ENCODE measurements around the gene UFD1. TPM values are rescaled to one million over a fixed set of nuclear protein-coding genes. Genes with fewer than 3 reads are reported as not detected.
A peak's percentile ranks its signal among the peaks of the same experiment; 100 is the strongest.

The UFD1 gene
- total and polyA plus RNA-seq, 9 of the 15 experiments (the other 6 are each of a cell fraction or from before 2014, with no cell fraction given): 238 to 645 (median 363) TPM

- ChIA-PET POLR2A (interaction anchor here (0.6 to 13.6 kb wide), 9 partner anchors 7 to 66 kb away, joined by 3 to 148 read pairs (median 11); partner anchors contain the start of genes C22orf39, CDC45 and UFD1), CTCF (ENCODE audit: low intra/inter-chr PET ratio) (no interaction called here)
- Histone ChIP-seq H3K9ac (ENCODE audit: insufficient read depth in 1 of 2, low read depth in 2 of 2, low read length in 2 of 2) (peak overlapping the region in 1 of 2 experiments; percentile 29; a peak in 2 of 4 replicates), H3K27ac (ENCODE audit: extremely low read depth, low read depth, low read length) (no peak overlapping the region), H3K9me1 (ENCODE audit: control insufficient read depth, insufficient read depth, low read length) (peaks cover 9% of the 10 kb centered on the region), H3K79me2 (ENCODE audit: control insufficient read depth, insufficient read depth, low read length) (no peaks in the 10 kb centered on the region), H4K20me1 (replicated peaks; ENCODE audit: control insufficient read depth, insufficient read depth, low read length) (peaks cover 12% of the 10 kb centered on the region), H3K36me3 (ENCODE audit: control insufficient read depth, insufficient read depth, low read length) (peaks cover 100% of the 10 kb centered on the region), H3K4me3 (no peak overlapping the region), H3K27me3 (ENCODE audit: control insufficient read depth in 2 of 2, insufficient read depth in 2 of 2, low read length in 2 of 2) (no peaks in the 10 kb centered on the region), H3K4me1 (replicated peaks in 1 of 2; ENCODE audit: control insufficient read depth in 2 of 2, insufficient read depth in 2 of 2, low read length in 2 of 2) (no peaks in the 10 kb centered on the region), H3K9me3 (replicated peaks; ENCODE audit: control insufficient read depth, insufficient read depth, low read depth, low read length) (no peaks in the 10 kb centered on the region), H3K4me2 (ENCODE audit: insufficient read depth, low read length) (no peak overlapping the region), H2AFZ (ENCODE audit: low read depth, low read length) (no peak overlapping the region)
- no peak for ATAC-seq
- in situ Hi-C loops (cut with MboI): no loop called here
- no peak for DNase-seq (ENCODE audit: extremely low read depth in 1 of 4, low spot score in 3 of 4)
- WGBS (ENCODE audit: insufficient coverage, low coverage, missing lambda C conversion rate): 92% methylated on average over 14 of the region's 14 CpGs
- TSS peak; percentile 1 for BruUV-seq (replicated peaks)
- intact Hi-C loops (cut with micrococcal nuclease): no loop called here
- no peak for FAIRE-seq
- TF ChIP-seq ZNF311 (CRISPR knock-in tag; IDR thresholded peaks at IDR 0.05) (no peak), POLR2AphosphoS5 (IDR thresholded peaks at IDR 0.05; ENCODE audit: control insufficient read depth, insufficient read depth, low read depth, low read length) (no peak), BRF1 (IDR thresholded peaks at IDR 0.05; ENCODE audit: borderline replicate concordance, extremely low read depth, insufficient read length) (no peak), E2F1 (CRISPR knock-in tag; IDR thresholded peaks at IDR 0.05) (peak; percentile 72; the same call in 1 of the 2 replicates), SP1 (CRISPR knock-in tag; IDR thresholded peaks at IDR 0.05) (no peak), MLX (CRISPR knock-in tag; conservative IDR thresholded peaks at IDR 0.05) (peak in 1 of 2 experiments; percentile 79; a peak in 1 of 4 replicates), MAX (CRISPR knock-in tag; IDR thresholded peaks at IDR 0.05) (0 out of 2 replicates have a peak, but pooled peaks have one; percentile 3), E2F4 (CRISPR knock-in tag; IDR thresholded peaks at IDR 0.05; ENCODE audit: low read depth) (peak; percentile 62; the same call in 1 of the 2 replicates), RBBP5 (IDR thresholded peaks at IDR 0.05; ENCODE audit: borderline replicate concordance, insufficient read depth, low read length, poor library complexity, severe bottlenecking) (no peak), CHD4 (IDR thresholded peaks at IDR 0.05; ENCODE audit: insufficient read depth, insufficient replicate concordance, low read depth, low read length, poor library complexity, severe bottlenecking) (no peak), HMG20A (CRISPR knock-in tag; conservative IDR thresholded peaks at IDR 0.05) (no peak), SMAD1 (IDR thresholded peaks at IDR 0.05; ENCODE audit: low read depth, low read length, partially characterized antibody) (no peak)
These were observed 12.8 kb downstream of the UFD1 start for GRCh38 chr22:19466126-19466716.
